Peyer's patch (tissue), 4 donors: Measurements from ENCODE around the gene CFAP70. TPM values are rescaled to one million over a fixed set of nuclear protein-coding genes. Genes with fewer than 3 reads are reported as not detected.

Experiments used
- DNase-seq, 3 donors: peaks; one replicate each; pipeline ENCODE4 v3.0.0-alpha.2; 2017 to 2019
- H3K27ac ChIP-seq, 4 donors: fragments of 200-600 bp; sonication (generic); one replicate each; pipeline ENCODE4 v1.5.1; 2016 to 2019
- H3K27me3 ChIP-seq, 2 donors: fragments of 200-600 bp; sonication (generic); one replicate each; pipeline ENCODE4 v1.5.1; 2019
- H3K36me3 ChIP-seq, 3 donors: fragments of 200-600 bp; sonication (generic); one replicate each; pipeline ENCODE4 v1.5.1; 2016 to 2019
- H3K4me1 ChIP-seq, 4 donors: fragments of 200-600 bp; sonication (generic); one replicate each; pipeline ENCODE4 v1.5.1; 2016 to 2019
- H3K4me3 ChIP-seq, 4 donors: fragments of 200-600 bp; sonication (generic); 1 replicate in 3 of 4; 2 replicates in 1 of 4; pipeline ENCODE4 v1.5.1; 2016 to 2019; ENCODE audit warnings: mild to moderate bottlenecking in 1 of 4
- H3K9me3 ChIP-seq, 4 donors: fragments of 200-600 bp; sonication (generic); one replicate each; pipeline ENCODE4 v1.5.1; 2016 to 2019; ENCODE audit warnings: mild to moderate bottlenecking in 1 of 4
- POLR2A ChIP-seq, 2 donors: fragments of 450-650 bp; IDR thresholded peaks; one replicate each; pipeline ENCODE4 v1.5.1; 2017; ENCODE audit warnings: antibody characterized with exemption in 2 of 2, mild to moderate bottlenecking in 2 of 2, moderate library complexity in 2 of 2
- total RNA-seq, 4 donors: library from RNA; depleted of rRNA; stranded (reverse); fragments of >200 nt; gene quantifications; one replicate each; pipeline ENCODE4 v1.1.0, GENCODE V29; 2016
- TF ChIP-seq, protein P1 (sequence below), 6 experiments: fragments of 450-650 bp in 4 of 6; fragments of 200-600 bp in 2 of 6; sonication (generic) in 1 of 6; IDR thresholded peaks; one replicate each; pipeline ENCODE4 v1.5.1; 2017 to 2019; ENCODE audit warnings: antibody characterized with exemption in 6 of 6, mild to moderate bottlenecking in 3 of 6, moderate library complexity in 1 of 6

Gene CFAP70
- 1 to 10 TPM in 3 of 4 donors, under 1 TPM in 1; 0.88 to 5.8 (median 2.5) TPM for total RNA-seq

DNA sequence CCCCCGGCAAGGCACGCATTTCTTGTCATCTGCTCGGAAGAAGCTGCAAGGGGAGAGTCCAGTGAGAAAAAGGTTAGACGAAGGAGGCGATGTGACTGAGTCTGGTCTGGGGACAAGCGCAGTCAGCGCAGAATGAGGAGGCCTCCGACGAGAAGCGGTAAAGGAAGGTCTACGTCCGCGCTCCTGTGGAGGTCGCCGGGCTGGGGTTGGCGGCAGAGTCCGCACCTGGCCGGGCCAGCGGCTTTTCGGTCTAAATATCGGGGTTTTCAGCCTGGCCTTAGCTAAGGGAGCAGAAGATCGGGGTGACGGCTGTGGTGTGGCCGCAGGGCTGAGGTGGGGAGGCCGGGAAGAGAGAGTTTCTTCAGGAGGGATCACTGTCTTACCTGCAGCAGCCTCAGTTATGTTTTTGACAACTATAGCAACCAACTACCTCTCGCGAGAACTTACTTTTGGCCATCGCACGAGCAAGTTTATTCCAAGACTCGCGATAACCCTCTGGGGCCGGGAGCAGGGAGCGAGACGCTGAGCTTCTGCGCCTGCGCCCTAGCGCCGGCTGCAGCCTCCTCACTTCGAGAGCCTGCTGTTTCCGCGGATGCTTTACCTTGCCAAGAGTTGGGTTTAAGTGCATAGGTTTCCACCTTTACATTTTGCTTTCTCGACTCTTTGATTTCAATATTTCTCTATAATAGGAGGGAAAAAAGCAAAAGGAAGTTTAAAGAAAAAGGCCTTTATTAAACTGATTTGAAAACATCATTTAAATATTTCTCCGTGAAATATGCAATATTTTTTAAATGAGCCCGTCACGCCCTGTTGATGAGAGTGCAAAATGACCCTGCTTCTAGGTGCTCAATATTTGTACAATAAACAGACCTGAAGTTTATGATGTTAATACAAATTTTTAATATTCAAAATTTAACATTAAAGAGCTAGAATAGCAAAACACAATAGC is at the start of gene CFAP70:
Gene CFAP70 (minus strand): TSS at position 534 of the 949 bp plus-strand sequence. CDS start 4,068 bp downstream, outside the sequence.
- DNase-seq, result peak; percentile 83 to 96 (median 89)
- no peaks in the 10 kb centered on the region for H3K36me3 ChIP-seq
- no peaks in the 10 kb centered on the region for H3K9me3 ChIP-seq
- H3K27me3 ChIP-seq, result no peaks in the 10 kb centered on the region
- no peak for TF ChIP-seq POLR2A (IDR thresholded peaks at IDR 0.05)
- TF ChIP-seq, protein P1, sequence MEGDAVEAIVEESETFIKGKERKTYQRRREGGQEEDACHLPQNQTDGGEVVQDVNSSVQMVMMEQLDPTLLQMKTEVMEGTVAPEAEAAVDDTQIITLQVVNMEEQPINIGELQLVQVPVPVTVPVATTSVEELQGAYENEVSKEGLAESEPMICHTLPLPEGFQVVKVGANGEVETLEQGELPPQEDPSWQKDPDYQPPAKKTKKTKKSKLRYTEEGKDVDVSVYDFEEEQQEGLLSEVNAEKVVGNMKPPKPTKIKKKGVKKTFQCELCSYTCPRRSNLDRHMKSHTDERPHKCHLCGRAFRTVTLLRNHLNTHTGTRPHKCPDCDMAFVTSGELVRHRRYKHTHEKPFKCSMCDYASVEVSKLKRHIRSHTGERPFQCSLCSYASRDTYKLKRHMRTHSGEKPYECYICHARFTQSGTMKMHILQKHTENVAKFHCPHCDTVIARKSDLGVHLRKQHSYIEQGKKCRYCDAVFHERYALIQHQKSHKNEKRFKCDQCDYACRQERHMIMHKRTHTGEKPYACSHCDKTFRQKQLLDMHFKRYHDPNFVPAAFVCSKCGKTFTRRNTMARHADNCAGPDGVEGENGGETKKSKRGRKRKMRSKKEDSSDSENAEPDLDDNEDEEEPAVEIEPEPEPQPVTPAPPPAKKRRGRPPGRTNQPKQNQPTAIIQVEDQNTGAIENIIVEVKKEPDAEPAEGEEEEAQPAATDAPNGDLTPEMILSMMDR (IDR thresholded peaks at IDR 0.05), result no peak
- no peaks in the 10 kb centered on the region for H3K4me1 ChIP-seq
- peak within 1 kb of the TSS; percentile 23 to 69 (median 50) for H3K27ac ChIP-seq
- peak within 1 kb of the TSS; percentile 70 to 84 (median 78) for H3K4me3 ChIP-seq

DNA sequence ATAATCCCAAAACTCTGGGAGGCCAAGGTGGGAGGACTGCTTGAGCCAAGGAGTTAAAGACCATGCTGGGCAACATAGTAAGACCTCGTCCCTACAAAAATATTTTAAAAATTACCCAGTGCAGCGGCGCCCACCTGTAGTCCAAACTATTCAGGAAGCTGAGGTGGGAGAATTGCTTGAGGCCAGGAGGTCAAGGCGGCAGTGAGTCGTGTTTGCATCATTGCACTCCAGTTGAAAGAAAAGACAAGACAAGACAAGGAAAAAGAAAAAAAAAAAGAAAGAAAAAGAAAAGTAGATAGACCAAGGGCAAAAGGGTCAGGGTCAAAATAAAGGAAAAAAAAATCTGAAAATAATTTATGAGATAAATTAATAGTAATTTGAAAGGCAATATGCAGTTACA is 49.4 kb upstream of the CFAP70 start:
- TF ChIP-seq, protein P1 (IDR thresholded peaks at IDR 0.05), result no peak
- no peak for TF ChIP-seq POLR2A (IDR thresholded peaks at IDR 0.05)
- no peak for DNase-seq
- Histone ChIP-seq H3K36me3 (peaks cover 0 to 5% (median 0%) of the 10 kb centered on the region in 3 donors), H3K27ac (no peak overlapping the region), H3K4me3 (no peak overlapping the region), H3K27me3 (no peaks in the 10 kb centered on the region), H3K4me1 (peaks cover 0 to 11% (median 3%) of the 10 kb centered on the region in 4 donors), H3K9me3 (no peaks in the 10 kb centered on the region)

DNA sequence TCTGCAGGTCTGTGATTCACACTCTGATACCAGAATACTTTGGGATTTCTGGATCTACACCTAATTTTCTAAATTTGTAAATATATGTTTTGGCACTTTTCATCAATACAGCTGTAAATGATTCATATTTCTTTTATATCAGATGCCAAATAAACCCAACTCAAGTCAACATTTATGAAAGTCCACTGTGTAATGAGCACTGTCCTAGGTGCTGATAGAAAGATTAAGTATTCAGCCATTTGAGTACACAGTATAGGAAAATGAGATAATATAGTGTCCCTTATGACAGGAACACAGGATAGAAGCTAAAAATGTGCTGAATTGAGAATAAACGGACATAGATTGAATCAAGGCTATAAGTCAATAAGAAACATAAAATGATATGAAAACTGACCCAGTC is 48.8 kb upstream of the CFAP70 start:
- H3K4me3 ChIP-seq, result no peak overlapping the region
- H3K27ac ChIP-seq, result no peak overlapping the region
- H3K4me1 ChIP-seq, result peaks cover 0 to 6% (median 1%) of the 10 kb centered on the region in 4 donors

DNA sequence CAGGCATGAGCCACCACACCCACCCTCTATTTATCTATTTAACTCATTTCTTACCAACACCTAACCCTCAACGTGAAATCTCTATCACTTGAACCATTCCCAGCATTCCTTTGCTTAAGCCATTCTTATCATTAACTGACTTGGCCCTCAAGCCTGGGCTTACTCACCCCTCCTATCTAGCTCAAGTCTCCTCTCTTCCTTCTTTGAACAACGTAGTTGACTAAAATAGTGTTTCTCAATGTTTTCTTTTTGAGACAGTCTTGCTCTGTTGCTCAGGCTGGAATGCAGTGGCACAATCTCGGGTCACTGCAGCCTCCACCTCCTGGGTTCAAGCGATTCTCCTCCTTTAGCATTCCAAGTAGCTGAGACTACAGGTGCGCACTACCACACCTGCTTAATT is 48.2 kb upstream of the CFAP70 start:
- H3K4me1 ChIP-seq, result no peaks in the 10 kb centered on the region
- no peak for DNase-seq
- H3K36me3 ChIP-seq, result peaks cover 0 to 5% (median 0%) of the 10 kb centered on the region in 3 donors
- H3K27ac ChIP-seq, result no peak overlapping the region
- no peaks in the 10 kb centered on the region for H3K9me3 ChIP-seq
- no peak overlapping the region for H3K4me3 ChIP-seq
- no peaks in the 10 kb centered on the region for H3K27me3 ChIP-seq
- TF ChIP-seq, protein P1 (IDR thresholded peaks at IDR 0.05), result no peak
- no peak for TF ChIP-seq POLR2A (IDR thresholded peaks at IDR 0.05)

More for the DNA sequence above, 48.8 kb upstream of the CFAP70 start:
- Histone ChIP-seq H3K27me3 (no peaks in the 10 kb centered on the region), H3K9me3 (no peaks in the 10 kb centered on the region), H3K36me3 (peaks cover 0 to 5% (median 0%) of the 10 kb centered on the region in 3 donors)
- DNase-seq, result no peak
- TF ChIP-seq, protein P1 (IDR thresholded peaks at IDR 0.05), result no peak
- TF ChIP-seq POLR2A (IDR thresholded peaks at IDR 0.05), result no peak

DNA sequence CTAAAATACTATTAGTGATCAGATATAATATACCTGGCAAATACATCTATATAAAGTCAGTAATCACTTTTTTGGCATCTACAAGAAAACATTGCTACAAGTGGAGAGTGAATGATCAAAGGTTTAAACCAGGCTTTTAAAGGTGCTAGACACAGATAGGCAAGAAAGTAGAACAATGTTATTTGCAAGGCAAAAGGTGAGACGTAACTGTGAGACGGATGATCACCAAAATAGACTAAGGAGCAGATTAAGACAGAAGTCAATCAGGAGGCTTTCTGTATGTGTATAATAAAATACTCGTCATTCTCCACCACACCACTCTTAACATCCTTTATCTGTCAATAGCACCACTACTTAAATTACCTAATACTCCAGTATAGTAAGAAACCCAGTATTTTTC is 46.9 kb upstream of the CFAP70 start:
- no peak overlapping the region for H3K27ac ChIP-seq
- no peaks in the 10 kb centered on the region for H3K4me1 ChIP-seq
- no peaks in the 10 kb centered on the region for H3K27me3 ChIP-seq
- H3K9me3 ChIP-seq, result no peaks in the 10 kb centered on the region
- no peak overlapping the region for H3K4me3 ChIP-seq
- peaks cover 0 to 5% (median 0%) of the 10 kb centered on the region in 3 donors for H3K36me3 ChIP-seq
- TF ChIP-seq POLR2A (IDR thresholded peaks at IDR 0.05), result no peak
- TF ChIP-seq, protein P1 (IDR thresholded peaks at IDR 0.05), result no peak
- no peak for DNase-seq
